GM18505 (cell line): ENCODE results near the gene LRRC37A3.
"Not testable (repeated sequence)": the region's sequence is repeated elsewhere in the genome, so short reads cannot be mapped to it uniquely, and the experiment has no call there.

ENCODE experiments used
- ATAC-seq: cut with Tn5 transposase; IDR thresholded peaks from one replicate; pipeline ENCODE4 v1.9.1; 2021; ENCODE audit not compliant: unreplicated experiment
- POLR2A ChIP-seq: IDR thresholded peaks from 4 replicates; pipeline ENCODE4 v1.6.1; 2011; ENCODE audit warnings: borderline replicate concordance; ENCODE audit not compliant: insufficient read depth, insufficient read length; ENCODE audit errors: extremely low read depth

The LRRC37A3 gene

DNA sequence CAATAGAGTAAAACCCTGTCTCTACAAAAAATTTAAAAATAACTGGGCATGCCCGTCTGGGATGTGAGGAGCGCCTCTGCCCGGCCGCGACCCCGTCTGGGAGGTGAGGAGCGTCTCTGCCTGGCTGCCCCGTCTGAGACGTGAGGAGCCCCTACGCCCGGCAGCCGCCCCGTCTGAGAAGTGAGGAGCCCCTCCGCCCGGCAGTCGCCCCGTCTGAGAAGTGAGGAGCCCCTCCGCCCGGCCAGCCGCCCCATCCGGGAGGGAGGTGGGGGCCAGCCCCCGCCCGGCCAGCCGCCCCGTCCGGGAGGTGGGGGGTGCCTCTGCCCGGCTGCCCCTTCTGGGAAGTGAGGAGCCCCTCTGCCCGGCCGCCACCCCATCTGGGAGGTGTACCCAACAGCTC is 45.1 kb downstream of the LRRC37A3 start:
- ATAC-seq, result not testable (repeated sequence)

- ATAC-seq, result not testable (repeated sequence)
Observed at GRCh38 chr17:64847504-64848466, 71.5 kb downstream of the LRRC37A3 start.

DNA sequence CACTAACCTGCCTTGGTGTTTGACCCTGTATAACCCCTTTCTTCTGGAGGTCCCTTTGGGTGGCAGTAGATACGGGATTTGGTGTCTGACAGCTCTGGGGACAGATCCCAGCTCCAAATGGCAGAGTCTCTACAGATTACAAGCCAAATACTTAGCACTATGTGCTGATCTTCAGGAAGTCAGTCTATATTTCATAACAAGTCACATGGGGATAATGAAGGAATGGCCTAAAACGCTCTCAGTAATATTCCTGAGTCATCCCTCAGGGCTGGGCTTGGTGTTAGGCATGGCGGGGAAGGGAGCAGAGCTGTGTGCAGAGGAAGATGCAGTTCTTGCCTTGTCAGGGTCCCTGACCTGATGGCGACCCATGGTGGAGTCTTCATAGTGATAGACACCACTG is 72.4 kb downstream of the LRRC37A3 start:
- ATAC-seq, result not testable (repeated sequence)

DNA sequence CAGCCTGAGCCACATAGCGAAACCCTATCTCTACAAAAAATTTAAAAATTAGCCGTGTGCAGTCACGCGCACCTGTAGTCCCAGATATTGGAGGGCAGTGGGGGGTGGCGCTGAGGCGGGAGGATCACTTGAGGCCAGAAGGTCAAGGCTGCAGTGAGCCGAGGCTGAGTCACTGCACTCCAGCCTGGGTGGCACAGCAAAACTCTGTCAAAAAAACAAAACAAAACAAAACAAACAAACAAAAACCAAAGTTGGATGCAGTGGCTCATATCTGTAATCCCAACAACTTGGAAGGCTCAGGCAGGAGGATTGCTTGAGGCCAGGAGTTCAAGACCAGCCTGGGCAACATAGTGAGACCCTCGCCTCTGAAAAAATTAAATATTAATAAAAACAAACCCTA is 75.4 kb downstream of the LRRC37A3 start:
- not testable (repeated sequence) for ATAC-seq

DNA sequence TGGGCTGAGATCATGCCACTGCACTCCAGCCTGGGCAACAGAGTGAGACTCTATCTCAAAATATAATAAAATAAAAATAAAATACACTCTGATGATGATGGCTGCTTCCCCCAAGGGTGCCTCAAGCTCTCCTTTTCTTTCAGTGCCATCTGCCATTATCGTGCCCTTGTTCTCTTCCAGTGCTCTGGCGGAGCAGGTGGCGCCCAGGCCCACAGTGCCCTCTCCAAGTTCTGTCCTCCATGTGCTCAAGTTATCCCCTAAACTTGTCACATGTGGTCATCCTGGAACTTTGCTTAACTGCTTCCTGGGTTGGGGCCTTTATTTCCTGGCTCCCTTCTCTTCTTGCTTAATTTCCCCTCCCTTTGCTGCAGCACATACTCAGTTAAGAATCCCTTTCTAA is 76.4 kb downstream of the LRRC37A3 start:
- ATAC-seq, result not testable (repeated sequence)

DNA sequence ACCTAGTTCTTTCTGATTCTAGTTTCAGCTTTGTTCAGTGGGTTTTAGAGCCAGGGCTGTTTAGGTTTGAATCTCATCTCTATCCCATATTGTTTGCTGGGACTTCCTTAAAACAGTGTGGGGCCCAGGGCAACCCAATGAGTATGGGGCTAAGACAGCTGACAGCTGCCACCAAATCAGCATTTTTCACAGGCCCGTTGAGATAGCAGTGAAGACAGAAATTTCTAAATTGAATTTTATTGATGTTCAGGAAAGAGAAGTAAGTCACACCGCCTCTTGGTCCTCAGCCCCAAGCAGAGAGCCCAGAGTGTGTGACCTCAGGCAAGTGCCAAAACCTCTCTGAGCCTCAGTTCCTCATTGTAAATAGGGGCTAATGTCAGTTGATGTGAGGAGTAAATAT is 78.3 kb downstream of the LRRC37A3 start:
- not testable (repeated sequence) for ATAC-seq

DNA sequence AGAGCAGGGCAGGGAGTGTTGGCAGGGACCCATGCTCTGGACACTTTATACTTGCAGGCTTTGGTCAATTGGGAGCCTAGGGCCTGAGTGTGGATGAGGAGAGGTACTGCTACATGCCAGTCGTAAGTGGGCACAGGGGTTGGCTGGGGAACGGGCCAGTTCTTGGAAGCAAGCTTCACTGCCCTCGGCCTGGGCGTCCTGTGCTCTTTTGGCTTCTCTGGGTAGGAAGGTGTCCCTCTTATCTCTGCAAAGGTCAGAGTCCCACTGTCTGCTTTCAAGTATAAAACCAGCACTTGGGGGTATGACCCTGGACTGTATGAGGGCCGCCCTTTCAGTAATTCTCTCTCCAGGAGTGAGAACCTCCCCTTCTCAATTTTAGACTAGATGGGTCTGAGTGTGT is 80.8 kb downstream of the LRRC37A3 start:
- not testable (repeated sequence) for ATAC-seq

DNA sequence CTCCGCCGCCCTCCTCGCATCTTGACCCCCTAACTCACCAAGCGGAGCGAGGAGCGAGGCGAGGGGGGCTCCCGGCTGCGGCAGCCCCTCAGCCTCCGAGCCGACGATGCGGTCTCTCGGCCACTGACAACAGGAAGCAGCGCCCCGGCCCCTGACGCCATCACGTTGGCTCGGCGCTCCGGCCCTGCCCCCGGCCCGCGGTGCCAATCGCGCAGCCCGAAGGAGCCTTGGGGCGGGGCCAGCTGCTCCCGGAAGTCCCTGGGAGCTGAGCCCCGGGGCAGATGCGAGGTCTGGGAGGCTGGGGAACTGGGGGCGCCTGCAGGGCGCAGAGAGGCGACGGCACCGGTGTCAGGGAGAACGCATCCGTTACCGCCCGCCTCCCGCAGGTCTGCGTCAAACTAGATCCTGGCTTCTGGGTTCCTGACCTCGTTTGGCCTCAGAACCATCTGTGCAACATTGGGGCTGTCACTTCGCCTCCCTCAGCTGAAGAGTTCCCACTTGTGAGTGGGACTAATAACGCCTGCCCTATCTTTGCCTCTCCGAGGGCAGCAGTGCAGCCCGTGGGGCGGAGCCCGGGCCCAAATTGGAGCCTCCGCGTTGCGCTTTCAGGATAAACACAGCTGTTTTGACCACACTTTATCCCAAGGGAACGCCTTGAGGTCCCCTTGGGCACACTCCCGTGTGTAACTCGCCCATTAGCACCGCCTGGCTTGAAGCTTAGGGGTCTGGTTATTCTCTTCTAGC is 82.1 kb downstream of the LRRC37A3 start:
- TF ChIP-seq POLR2A, result peak; percentile 64
- peak; percentile 97 for ATAC-seq

DNA sequence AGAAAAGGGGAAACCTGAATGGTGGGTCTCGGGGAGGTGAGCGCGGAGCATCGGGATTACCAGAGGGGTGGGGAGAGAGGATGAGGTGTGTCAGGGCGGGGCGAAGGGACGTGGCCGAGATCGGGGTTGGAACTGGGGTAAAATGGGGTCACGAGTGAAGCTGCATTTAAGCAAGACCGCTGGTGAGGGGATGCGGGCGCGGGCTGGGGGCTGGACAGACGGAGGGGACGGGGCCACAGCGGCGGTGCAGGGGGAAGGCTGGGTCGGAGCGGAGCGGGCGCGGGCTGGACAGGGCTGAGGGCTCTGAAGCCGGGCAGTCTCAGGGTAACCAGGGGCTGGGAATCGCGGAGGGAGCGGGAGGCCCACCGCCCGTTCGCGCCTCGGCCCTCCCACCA is 82.7 kb downstream of the LRRC37A3 start:
- ATAC-seq, result peak; percentile 39

DNA sequence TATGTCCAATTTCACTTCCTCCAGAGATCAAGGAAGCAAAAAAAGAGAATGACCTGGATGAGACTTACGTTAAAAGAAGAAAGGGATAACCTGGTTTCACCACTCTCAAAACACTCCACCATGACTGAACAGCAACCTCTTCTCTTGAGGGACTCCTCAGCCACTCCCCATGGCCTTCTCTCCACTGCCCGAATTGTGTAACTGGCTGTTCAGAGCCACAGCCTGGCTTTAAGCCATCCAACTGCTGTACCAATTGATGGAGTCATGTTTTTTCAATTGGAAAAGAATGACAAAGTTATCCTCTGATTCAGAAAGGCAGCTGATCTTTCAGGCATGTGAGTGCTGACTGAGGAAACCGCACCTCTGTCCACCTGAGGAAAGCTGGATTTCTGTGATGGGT is 85.2 kb downstream of the LRRC37A3 start:
- ATAC-seq, result not testable (repeated sequence)

DNA sequence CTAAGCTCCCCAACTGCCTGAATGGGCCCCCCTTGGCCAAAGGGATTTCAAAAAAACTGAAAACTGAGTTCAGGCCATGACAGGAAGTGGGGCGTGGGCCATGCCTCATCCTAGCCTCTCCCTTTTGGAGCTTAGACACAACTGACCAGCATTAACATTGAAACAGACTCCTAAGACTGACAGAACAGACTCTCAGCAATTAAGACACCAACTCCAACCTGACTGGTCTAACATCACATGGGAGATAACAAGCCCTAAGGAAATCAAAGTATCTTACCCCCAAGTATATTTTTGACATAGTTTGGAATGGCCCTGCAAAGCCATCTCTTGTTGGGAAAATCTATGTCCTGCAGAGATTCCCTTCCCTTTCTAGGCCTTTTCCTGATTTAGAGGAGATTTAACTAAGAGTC is 88.6 kb downstream of the LRRC37A3 start:
- ATAC-seq, result not testable (repeated sequence)

DNA sequence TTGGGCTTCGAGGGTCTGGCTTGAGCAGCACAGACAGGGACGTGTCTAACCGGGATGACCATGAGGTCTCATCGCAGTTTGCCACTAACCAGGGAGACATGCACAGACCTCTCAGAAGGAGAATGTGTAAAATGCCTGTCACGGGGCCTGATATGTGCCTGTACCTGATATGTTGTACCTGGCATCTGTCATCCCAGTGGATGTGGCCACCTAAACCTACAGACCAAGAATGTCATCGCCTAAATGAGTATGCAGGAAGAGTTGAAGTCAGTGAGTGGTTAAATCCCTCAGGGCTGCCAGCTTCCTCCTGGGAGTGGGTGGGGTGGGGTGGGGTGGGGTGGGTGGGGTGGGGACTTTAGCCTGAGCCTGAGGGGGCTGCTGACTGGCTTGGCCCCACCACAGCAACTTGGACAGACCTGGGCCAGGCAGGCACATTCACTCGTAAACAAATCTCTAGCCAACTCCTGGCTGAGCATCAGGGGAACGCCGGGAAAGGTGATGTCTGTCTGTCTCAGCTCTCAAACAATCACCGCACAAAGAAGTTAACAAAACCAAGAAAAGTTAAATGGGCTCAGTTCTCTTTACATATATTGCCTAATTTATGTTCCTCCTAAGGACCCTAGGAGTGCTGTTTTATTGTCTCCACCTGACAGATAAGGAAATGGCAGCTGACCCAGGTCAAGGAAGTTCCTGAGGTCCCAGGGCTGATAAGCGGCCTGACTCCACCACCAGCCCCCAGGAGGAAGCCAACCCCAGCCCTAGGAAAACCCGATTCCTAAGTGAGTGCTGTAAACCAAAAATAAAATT is 89.3 kb downstream of the LRRC37A3 start:
- not testable (repeated sequence) for ATAC-seq

GRCh38 chr17:64829068-64829467 is 90.2 kb downstream of the LRRC37A3 start:
- ATAC-seq, result not testable (repeated sequence)

GRCh38 chr17:64818904-64819303 is 100.4 kb downstream of the LRRC37A3 start:
- ATAC-seq, result not testable (repeated sequence)

- not testable (repeated sequence) for ATAC-seq
Observed at GRCh38 chr17:64815833-64816198, 103.5 kb downstream of the LRRC37A3 start.

GRCh38 chr17:64814993-64815832 is 104.1 kb downstream of the LRRC37A3 start:
- ATAC-seq, result not testable (repeated sequence)

- peak; percentile 89 for ATAC-seq
Observed at GRCh38 chr17:64808178-64808977, 110.9 kb downstream of the LRRC37A3 start.
